Measurements from ENCODE around the gene MICALL2.

DNA sequence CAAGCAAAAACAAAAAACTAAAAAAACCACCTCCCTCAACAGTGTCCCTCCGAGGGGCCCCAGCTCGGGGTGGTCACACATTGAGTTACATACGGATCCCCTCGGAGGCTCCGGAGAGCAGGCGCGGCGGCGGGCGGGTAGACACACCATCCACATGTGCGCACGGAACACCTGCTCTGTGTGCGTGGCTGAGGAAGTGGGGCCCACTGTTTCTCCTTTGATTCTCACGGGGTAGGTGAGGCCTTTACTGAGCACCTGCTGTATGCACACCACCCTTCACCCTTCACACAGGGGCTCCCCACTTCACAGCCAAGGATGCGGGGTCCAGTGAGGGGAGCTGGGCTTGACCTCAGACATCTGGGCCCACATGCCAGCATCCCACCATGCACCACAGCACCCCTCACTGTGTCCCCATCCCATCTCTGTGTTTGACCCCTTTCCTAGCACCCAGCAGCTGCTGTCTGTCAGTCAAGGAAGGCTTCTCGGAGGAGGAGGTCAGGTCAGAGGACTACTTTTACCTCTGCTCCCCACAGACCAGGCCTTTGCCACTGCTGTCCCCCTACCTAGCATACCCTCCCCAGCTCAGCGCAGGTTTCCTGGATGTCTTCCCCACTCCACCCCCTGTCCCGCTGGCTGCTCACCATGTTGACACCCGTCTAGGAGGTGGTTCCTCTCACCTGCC, 71.1 kb downstream of the MICALL2 start:
- TF ChIP-seq POLR2A (IDR thresholded peaks at IDR 0.05; ENCODE audit: low read length) (no peak), GATA1 (IDR thresholded peaks at IDR 0.05; ENCODE audit: low read depth, low read length) (no peak)
